ENCODE measurements around the gene ZNF683. TPM values are rescaled to one million over a fixed set of nuclear protein-coding genes. Genes with fewer than 3 reads are reported as not detected.
"Not testable (repeated sequence)": the region's sequence is repeated elsewhere in the genome, so short reads cannot be mapped to it uniquely, and the experiment has no call there.

ZNF683 gene
- total RNA-seq, 4 donors from 2014 or later = not detected

DNA sequence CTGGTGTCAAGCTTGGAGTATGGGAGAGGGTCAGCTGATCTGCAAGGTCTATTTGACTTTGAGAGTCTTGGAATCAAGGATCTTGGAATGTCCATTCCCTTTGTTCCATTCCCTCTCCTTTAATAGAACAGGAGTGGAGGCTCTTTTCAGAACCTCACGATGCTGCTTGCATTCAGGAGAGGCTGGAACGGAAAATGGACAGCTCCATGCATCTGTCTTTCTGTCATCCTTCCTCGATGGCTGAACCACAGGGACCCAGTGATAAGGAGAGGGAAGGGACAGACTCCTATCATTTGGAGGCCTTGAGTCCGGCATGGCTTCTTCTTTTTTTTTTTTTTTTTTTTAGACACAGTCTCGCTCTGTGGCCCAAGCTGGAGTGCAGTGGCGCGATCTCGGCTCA lies 23.2 kb upstream of the ZNF683 start:
- WGBS, 2 donors = 85 to 89% methylated on average over 8 of the region's 8 CpGs
- no peak for DNase-seq (ENCODE audit: low spot score in 2 of 2)
- H3K4me1 ChIP-seq = no peaks in the 10 kb centered on the region
- no peaks in the 10 kb centered on the region for H3K36me3 ChIP-seq
- H3K27me3 ChIP-seq = no peaks in the 10 kb centered on the region
- H3K27ac ChIP-seq = no peak overlapping the region
- H3K9me3 ChIP-seq = no peaks in the 10 kb centered on the region
- H3K4me3 ChIP-seq = no peak overlapping the region
- TF ChIP-seq EP300 (IDR thresholded peaks at IDR 0.05) = no peak

GRCh38 chr1:26391450-26391849 lies 18.9 kb upstream of the ZNF683 start:
- Histone ChIP-seq H3K27me3 (no peaks in the 10 kb centered on the region), H3K9me3 (no peaks in the 10 kb centered on the region), H3K36me3 (no peaks in the 10 kb centered on the region), H3K4me1 (no peaks in the 10 kb centered on the region), H3K27ac (no peak overlapping the region), H3K4me3 (no peak overlapping the region)
- TF ChIP-seq EP300 (IDR thresholded peaks at IDR 0.05) (no peak), POLR2A (IDR thresholded peaks at IDR 0.05) (no peak), CTCF (IDR thresholded peaks at IDR 0.05) (no peak)
- DNase-seq (ENCODE audit: low spot score in 2 of 2) = no peak
- 5 to 7% methylated on average over 3 of the region's 3 CpGs for WGBS, 2 donors

DNA sequence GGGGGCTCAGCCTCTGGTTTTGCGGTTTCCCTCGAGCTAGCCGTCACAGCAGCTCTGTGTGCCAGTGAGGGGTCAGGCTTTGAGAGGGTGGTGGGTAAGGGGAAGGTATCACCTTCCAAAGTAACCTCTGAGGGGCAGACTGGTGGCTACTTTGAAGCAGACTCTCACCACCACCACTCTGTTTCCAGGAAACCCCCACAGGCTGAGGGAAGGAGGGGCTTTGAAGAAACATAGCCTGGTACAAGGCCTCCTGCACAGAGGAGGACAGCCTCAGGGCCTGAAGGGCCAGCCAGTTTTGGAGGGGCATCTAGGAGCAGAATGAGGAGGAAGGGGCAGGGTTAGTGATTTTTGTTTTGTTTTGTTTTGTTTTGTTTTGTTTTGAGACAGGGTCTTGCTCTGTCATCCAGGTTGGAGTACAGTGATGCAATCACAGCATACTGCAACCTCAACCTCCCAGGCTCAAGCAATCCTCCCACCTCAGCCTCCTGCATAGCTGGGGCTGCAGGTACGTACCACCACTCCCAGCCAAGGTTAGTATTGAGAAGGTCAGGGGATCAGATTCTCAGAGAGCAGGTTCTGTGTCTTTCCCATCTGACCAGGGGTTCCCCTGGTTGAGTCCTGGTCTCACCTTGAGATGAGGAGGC lies 17.2 kb upstream of the ZNF683 start:
- Histone ChIP-seq H3K4me3 (no peak overlapping the region), H3K27me3 (no peaks in the 10 kb centered on the region), H3K27ac (no peak overlapping the region), H3K4me1 (no peaks in the 10 kb centered on the region), H3K9me3 (no peaks in the 10 kb centered on the region), H3K36me3 (no peaks in the 10 kb centered on the region)
- WGBS, 2 donors = 76 to 84% methylated on average over 4 of the region's 4 CpGs
- TF ChIP-seq EP300 (IDR thresholded peaks at IDR 0.05) (no peak), CTCF (IDR thresholded peaks at IDR 0.05) (no peak), POLR2A (IDR thresholded peaks at IDR 0.05) (no peak)
- no peak for DNase-seq (ENCODE audit: low spot score in 2 of 2)

GRCh38 chr1:26388791-26389445 lies 16.4 kb upstream of the ZNF683 start:
- Histone ChIP-seq H3K9me3 (no peaks in the 10 kb centered on the region), H3K4me3 (no peak overlapping the region), H3K4me1 (no peaks in the 10 kb centered on the region), H3K36me3 (no peaks in the 10 kb centered on the region), H3K27me3 (no peaks in the 10 kb centered on the region), H3K27ac (no peak overlapping the region)
- TF ChIP-seq CTCF (IDR thresholded peaks at IDR 0.05) (no peak), EP300 (IDR thresholded peaks at IDR 0.05) (no peak), POLR2A (IDR thresholded peaks at IDR 0.05) (no peak)
- WGBS, 2 donors = 61 to 68% methylated on average over 7 of the region's 7 CpGs
- no peak for DNase-seq (ENCODE audit: low spot score in 2 of 2)

- DNase-seq (ENCODE audit: low spot score in 2 of 2) = no peak
- 68 to 72% methylated on average over 7 of the region's 7 CpGs for WGBS, 2 donors
- Histone ChIP-seq H3K27ac (no peak overlapping the region), H3K4me3 (no peak overlapping the region), H3K27me3 (no peaks in the 10 kb centered on the region), H3K9me3 (no peaks in the 10 kb centered on the region), H3K36me3 (no peaks in the 10 kb centered on the region), H3K4me1 (no peaks in the 10 kb centered on the region)
- TF ChIP-seq CTCF (IDR thresholded peaks at IDR 0.05) = no peak
- no peak for TF ChIP-seq EP300 (IDR thresholded peaks at IDR 0.05)
- no peak for TF ChIP-seq POLR2A (IDR thresholded peaks at IDR 0.05)
These were observed 14.9 kb upstream of the ZNF683 start for GRCh38 chr1:26387447-26387846.

- H3K4me3 ChIP-seq; H3K27ac ChIP-seq; DNase-seq (ENCODE audit: low spot score in 2 of 2); H3K9me3 ChIP-seq; H3K27me3 ChIP-seq; H3K36me3 ChIP-seq; H3K4me1 ChIP-seq: not testable (repeated sequence)
- 75 to 76% methylated on average over 3 of the region's 3 CpGs for WGBS, 2 donors
These were observed 12.5 kb upstream of the ZNF683 start for GRCh38 chr1:26385063-26385462.

All from tibial nerve (tissue), 4 donors.